Sigmoid colon (tissue), 7 donors: ENCODE results near the gene AIF1. TPM values are rescaled to one million over a fixed set of nuclear protein-coding genes. Genes with fewer than 3 reads are reported as not detected.
A peak's percentile ranks its signal among the peaks of the same experiment; 100 is the strongest.

Experiments
- DNase-seq: peaks from one replicate; pipeline ENCODE4 v3.0.0-alpha.2; 2019
- H3K27ac ChIP-seq, 4 donors: fragments of 200-600 bp; sonication (generic); one replicate each; pipeline ENCODE4 v1.5.1; 2016 to 2019; ENCODE audit warnings: mild to moderate bottlenecking in 1 of 4
- H3K27me3 ChIP-seq, 3 donors: fragments of 200-600 bp; sonication (generic); one replicate each; pipeline ENCODE4 v1.5.1; 2019; ENCODE audit warnings: mild to moderate bottlenecking in 1 of 3
- H3K36me3 ChIP-seq, 4 donors: fragments of 200-600 bp; sonication (generic); one replicate each; pipeline ENCODE4 v1.5.1; 2016 to 2019
- H3K4me1 ChIP-seq, 4 donors: fragments of 200-600 bp; sonication (generic); one replicate each; pipeline ENCODE4 v1.5.1; 2017 to 2019
- H3K4me3 ChIP-seq, 4 donors: fragments of 200-600 bp; sonication (generic); one replicate each; pipeline ENCODE4 v1.5.1; 2017 to 2019; ENCODE audit warnings: mild to moderate bottlenecking in 2 of 4, moderate library complexity in 1 of 4
- H3K9me3 ChIP-seq, 4 donors: fragments of 200-600 bp in 3 of 4; sonication (generic) in 3 of 4; one replicate each; pipeline versions ENCODE4 v1.5.1 to v1.6.1; 2013 to 2019
- CTCF ChIP-seq, 4 experiments: fragments of 450-650 bp in 3 of 4; fragments of 200-600 bp in 1 of 4; IDR thresholded peaks; one replicate each; pipeline ENCODE4 v1.5.1; 2016 to 2019; ENCODE audit warnings: antibody characterized with exemption in 4 of 4, mild to moderate bottlenecking in 3 of 4, moderate library complexity in 2 of 4
- EP300 ChIP-seq, 4 donors: sonication (generic); formaldehyde crosslinking; IDR thresholded peaks; one replicate each; pipeline ENCODE4 v1.6.1; 2017; ENCODE audit warnings: antibody characterized with exemption in 4 of 4
- POLR2A ChIP-seq, 2 donors: fragments of 450-650 bp; IDR thresholded peaks; one replicate each; pipeline ENCODE4 v1.6.1; 2016; ENCODE audit warnings: antibody characterized with exemption in 2 of 2, mild to moderate bottlenecking in 2 of 2, moderate library complexity in 2 of 2
- POLR2AphosphoS5 ChIP-seq, 4 donors: sonication (generic); formaldehyde crosslinking; IDR thresholded peaks; one replicate each; pipeline ENCODE4 v1.6.1; 2017; ENCODE audit warnings: antibody characterized with exemption in 4 of 4
- WGBS, 2 donors: extraction: QIAGEN DNeasy Blood & Tissue Kit; methylation state at CpG; one replicate each; pipeline ENCODE4 v1.1.7; 2013; 5-methylcytosine and 5-hydroxymethylcytosine counted together
- intact Hi-C: fragments of 100-400 bp; cut with DNase I; formaldehyde crosslinking; loops from one replicate; pipeline ENCODE4 v1.15.1; 2023
- polyA plus RNA-seq, 3 donors: library from polyadenylated mRNA; stranded (reverse); fragments of 200-250 nt; gene quantifications; one replicate each; pipeline ENCODE4 v1.2.3, GENCODE V29; 2013
- total RNA-seq, 4 donors: library from RNA; depleted of rRNA; stranded (reverse); fragments of >200 nt; gene quantifications; one replicate each; pipeline ENCODE4 v1.1.0, GENCODE V29; 2016
- donor health status: healthy with polysubstance abuse.
- donor health status: Bipolar disorder and iron deficiency.
- donor health status: healthy.

Gene AIF1
- total and polyA plus RNA-seq, 7 donors: 12.5 to 133 (median 59.6) TPM

DNA sequence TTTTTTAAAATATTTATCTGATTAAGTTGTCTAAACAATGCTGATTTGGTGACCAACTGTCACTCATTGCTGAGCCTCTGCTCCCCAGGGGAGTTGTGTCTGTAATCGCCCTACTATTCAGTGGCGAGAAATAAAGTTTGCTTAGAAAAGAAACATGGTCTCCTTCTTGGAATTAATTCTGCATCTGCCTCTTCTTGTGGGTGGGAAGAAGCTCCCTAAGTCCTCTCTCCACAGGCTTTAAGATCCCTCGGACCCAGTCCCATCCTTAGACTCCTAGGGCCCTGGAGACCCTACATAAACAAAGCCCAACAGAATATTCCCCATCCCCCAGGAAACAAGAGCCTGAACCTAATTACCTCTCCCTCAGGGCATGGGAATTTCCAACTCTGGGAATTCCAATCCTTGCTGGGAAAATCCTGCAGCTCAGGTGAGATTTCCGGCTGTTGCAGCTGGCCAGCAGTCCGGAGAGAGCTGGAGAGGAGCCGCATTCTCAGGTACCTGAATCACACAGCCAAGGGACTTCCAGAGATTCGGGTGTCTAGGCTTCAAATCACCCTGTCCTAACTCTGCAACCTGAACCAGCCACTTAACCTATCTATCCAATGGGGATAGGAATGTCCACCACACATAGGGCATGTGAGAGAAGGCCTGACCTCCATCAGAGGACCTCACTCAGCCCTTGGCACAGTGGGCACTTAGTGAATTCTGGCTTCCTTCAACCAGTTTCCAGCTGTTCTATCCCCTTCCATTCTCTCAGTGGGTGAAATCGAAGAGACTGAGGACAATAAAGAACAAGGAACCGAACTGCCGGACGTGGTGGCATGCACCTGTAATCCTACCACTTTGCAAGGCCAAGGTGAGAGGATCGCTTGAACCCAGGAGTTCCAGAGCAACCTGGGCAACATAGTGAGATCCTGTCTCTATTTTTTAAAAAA, 36.6 kb upstream of the AIF1 start:
- H3K27me3 ChIP-seq: no peaks in the 10 kb centered on the region
- no peak for DNase-seq
- intact Hi-C loops: no loop called here
- 67 to 79% methylated on average over 12 of the region's 12 CpGs for WGBS, 2 donors
- no peak overlapping the region for H3K4me3 ChIP-seq
- peaks cover 0 to 21% (median 17%) of the 10 kb centered on the region in 4 donors for H3K4me1 ChIP-seq
- no peaks in the 10 kb centered on the region for H3K36me3 ChIP-seq
- no peak overlapping the region for H3K27ac ChIP-seq
- TF ChIP-seq EP300 (IDR thresholded peaks at IDR 0.05) (no peak), POLR2AphosphoS5 (IDR thresholded peaks at IDR 0.05) (no peak), CTCF (IDR thresholded peaks at IDR 0.05) (no peak), POLR2A (IDR thresholded peaks at IDR 0.05) (no peak)
- no peaks in the 10 kb centered on the region for H3K9me3 ChIP-seq

GRCh38 chr6:31579119-31579505, 35.9 kb upstream of the AIF1 start:
- DNase-seq: no peak
- Histone ChIP-seq H3K4me3 (no peak overlapping the region), H3K9me3 (no peaks in the 10 kb centered on the region), H3K4me1 (peaks cover 0 to 21% (median 17%) of the 10 kb centered on the region in 4 donors), H3K36me3 (no peaks in the 10 kb centered on the region), H3K27me3 (no peaks in the 10 kb centered on the region), H3K27ac (no peak overlapping the region)
- WGBS, 2 donors: 79 to 87% methylated on average over 3 of the region's 3 CpGs
- no peak for TF ChIP-seq POLR2A (IDR thresholded peaks at IDR 0.05)
- TF ChIP-seq CTCF (IDR thresholded peaks at IDR 0.05): no peak
- no peak for TF ChIP-seq POLR2AphosphoS5 (IDR thresholded peaks at IDR 0.05)
- TF ChIP-seq EP300 (IDR thresholded peaks at IDR 0.05): no peak
- intact Hi-C loops: no loop called here

- Histone ChIP-seq H3K27me3 (no peaks in the 10 kb centered on the region), H3K4me3 (no peak overlapping the region), H3K27ac (peak overlapping the region in 1 of 4 donors; percentile 87), H3K36me3 (no peaks in the 10 kb centered on the region), H3K4me1 (peaks cover 0 to 21% (median 17%) of the 10 kb centered on the region in 4 donors), H3K9me3 (no peaks in the 10 kb centered on the region)
- TF ChIP-seq POLR2A (IDR thresholded peaks at IDR 0.05) (no peak), EP300 (IDR thresholded peaks at IDR 0.05) (no peak), CTCF (IDR thresholded peaks at IDR 0.05) (no peak), POLR2AphosphoS5 (IDR thresholded peaks at IDR 0.05) (no peak)
- WGBS, 2 donors: 82 to 86% methylated on average over 8 of the region's 8 CpGs
- intact Hi-C loops: loop anchor here (2.0 kb wide), 1 partner anchor 33 kb away; the partner anchor contains the start of genes ATP6V1G2 and NFKBIL1
- DNase-seq: no peak
These were observed 35.2 kb upstream of the AIF1 start for GRCh38 chr6:31579546-31580437.

DNA sequence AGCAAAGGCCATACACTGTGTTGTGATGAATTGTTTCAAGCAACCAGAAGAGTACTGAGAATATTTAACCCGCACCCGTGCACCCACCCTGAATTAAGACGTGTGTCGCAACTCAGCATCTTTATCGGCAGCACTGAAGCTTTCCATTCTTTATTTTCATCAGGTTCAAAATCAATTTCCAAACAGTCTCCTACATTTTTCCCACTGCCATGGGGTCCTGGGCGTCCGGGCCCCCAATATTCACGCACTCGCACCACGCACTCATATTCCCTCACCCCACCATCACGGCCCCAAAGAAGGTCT, 34.6 kb upstream of the AIF1 start:
- no peaks in the 10 kb centered on the region for H3K9me3 ChIP-seq
- peaks cover 0 to 21% (median 17%) of the 10 kb centered on the region in 4 donors for H3K4me1 ChIP-seq
- H3K4me3 ChIP-seq: peak overlapping the region; percentile 50 to 85 (median 70)
- no peaks in the 10 kb centered on the region for H3K36me3 ChIP-seq
- WGBS, 2 donors: 35 to 53% methylated on average over 11 of the region's 11 CpGs
- intact Hi-C loops: loop anchor here (2.0 kb wide), 1 partner anchor 34 kb away; the partner anchor contains the start of genes ATP6V1G2 and NFKBIL1
- H3K27ac ChIP-seq: peak overlapping the region; percentile 80 to 87 (median 84)
- TF ChIP-seq CTCF (IDR thresholded peaks at IDR 0.05) (no peak), POLR2AphosphoS5 (IDR thresholded peaks at IDR 0.05) (no peak), POLR2A (IDR thresholded peaks at IDR 0.05) (no peak), EP300 (IDR thresholded peaks at IDR 0.05) (no peak)
- no peak for DNase-seq
- no peaks in the 10 kb centered on the region for H3K27me3 ChIP-seq
